ENCODE data around the gene MOSMO.
A peak's percentile ranks its signal among the peaks of the same experiment; 100 is the strongest.
"Not testable (repeated sequence)": the region's sequence is repeated elsewhere in the genome, so short reads cannot be mapped to it uniquely, and the experiment has no call there.

Gene MOSMO

DNA sequence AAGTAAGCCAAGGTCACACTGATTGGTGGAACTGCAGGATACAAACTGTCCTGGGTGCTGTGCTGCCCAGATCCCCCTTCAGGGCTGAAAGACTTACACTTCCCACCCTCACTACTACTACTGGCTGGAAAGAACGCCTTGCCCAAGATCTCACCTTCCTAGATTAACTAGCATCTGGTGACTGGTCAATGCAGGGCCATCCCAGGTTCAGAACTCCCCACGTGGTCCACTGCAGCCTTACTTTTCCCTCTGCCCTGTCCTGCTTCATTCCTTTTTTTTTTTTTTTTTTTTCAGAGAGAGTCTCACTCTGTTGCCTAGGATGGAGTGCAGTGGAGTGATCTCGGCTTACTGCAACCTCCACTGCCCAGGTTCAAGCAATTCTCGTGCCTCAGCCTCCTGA, 4.7 kb upstream of the MOSMO start:
- DNase-seq = no peak

DNA sequence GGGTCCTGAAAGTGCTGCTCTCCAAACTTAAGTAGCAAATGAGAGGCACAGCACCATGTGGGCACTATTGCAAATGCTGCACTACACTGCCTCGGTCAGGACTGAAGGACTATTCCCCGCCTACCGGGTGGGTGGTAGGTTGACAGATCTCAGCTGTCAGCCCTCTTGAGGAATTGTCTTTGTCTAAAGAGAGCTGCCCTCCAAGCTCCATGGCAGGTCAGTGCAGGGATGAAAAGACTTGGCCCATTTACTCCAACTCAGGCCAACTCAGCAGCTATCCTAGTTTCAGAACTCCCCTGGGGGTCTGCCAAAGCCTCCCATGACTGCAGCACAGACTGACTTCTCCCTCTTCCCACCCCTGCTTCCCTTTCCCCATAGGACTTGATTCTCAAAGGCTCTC, 3.6 kb upstream of the MOSMO start:
- DNase-seq = no peak

DNA sequence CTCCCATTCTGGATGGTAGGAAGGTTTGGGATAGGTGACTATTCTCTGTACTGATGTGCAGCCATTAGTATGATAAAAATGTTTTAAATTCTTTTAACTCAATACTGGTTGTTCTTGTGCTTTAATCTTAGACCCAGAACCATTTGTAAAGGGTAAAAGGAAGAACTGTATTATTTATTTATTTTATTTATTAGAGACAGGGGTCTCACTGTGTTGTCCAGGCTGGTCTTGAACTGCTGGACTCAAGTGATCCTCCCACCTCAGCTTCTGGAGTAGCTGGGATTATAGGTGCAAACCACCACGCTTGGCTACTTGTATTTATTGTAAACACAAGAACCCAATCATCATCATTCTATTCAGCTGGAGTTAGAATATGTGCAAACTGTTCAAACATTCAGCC, 2.2 kb upstream of the MOSMO start:
- DNase-seq = no peak

DNA sequence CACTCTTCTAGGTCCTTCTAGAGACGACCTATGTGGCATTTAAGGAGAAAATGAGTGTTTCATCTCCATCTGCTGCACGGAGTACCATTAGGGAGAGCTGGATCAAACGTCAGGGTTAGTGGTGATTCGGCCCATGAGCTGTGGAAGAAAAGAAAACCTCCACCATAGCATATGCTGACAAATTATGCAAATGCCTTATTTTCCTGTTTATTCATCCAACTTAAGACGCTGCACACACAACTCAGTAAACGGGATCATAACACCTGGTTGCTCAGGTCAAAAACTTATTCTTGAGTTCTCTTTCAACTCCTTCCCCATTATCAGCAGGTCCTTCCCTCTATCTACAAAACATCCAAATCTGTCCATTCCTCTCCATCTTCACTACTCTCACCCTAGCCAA, 1.3 kb upstream of the MOSMO start:
- no peak for DNase-seq

DNA sequence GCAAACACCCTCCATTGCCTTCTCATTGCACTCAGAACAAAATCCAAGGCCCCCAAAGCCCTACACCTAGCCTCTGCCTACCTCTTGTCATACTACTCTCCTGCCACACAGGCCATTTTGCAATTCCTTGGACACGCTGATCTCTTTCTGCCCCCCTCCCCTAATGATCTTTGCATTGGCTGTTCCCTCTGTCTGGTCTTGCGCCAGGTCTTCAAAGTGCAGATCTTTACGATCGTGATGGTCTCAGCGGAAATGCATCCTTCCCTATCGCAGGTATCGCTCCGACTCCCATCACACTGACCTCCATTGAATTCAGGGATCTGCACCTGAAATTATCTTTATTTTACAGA, 777 bp upstream of the MOSMO start:
- DNase-seq = no peak

DNA sequence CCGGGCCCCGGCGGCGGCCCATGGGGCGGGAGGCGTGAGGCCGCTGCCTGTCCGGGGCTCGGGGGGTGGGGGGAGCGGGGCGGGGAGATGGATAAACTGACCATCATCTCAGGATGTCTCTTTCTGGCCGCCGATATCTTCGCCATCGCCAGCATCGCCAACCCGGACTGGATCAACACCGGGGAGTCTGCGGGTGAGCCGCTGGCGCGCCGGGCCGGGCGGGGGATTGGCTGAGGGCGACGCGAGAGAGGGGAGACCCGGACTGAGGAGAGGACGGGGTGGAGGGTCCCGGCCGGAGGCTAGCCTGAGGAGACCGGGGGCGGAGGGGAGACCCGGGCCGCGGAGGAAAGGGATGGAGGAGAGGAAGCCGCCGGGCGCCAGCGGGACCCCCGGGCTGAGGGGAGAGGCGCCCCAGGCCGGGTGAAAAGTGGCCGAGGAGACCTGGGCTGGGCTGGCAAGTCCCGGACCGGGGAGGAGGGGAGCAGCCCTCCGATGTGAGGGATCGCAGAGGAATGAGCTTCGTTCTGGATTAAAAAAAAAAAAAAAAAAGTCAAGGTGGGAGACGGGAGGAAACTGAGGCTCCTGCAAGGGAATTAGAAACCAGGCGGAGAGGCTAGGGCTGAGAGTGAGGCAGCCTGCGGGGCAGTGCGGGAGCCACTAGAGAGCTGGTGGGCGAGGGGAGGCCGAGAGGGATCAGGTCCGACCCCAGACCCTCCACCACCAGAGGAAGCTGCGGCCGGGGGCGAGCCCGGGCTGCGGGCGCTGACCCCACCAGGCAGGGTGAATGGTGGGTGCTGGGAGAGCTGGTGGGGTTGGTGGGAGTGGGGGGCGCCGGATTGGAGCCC, 526 bp downstream of the MOSMO start:
- no peak for DNase-seq

DNA sequence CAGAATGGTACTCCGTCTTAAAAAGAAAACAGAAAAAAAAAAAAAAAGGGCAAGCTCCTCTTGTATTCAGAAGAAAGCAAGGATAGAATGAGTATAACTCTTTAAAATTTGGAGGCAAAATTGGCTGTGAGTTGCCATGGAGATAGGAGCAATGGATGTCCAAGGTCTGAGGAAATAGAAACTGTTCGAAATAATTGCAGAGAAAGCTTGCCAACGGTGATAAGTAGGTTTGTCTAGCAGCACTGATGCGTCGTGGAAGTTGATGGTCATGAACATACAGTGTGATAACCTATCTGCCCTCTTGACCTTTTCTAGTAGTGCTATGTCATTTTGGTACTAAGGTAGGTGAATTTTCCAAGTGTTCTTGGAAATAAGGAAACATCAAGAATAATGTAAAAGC, 3.0 kb downstream of the MOSMO start:
- no peak for DNase-seq

DNA sequence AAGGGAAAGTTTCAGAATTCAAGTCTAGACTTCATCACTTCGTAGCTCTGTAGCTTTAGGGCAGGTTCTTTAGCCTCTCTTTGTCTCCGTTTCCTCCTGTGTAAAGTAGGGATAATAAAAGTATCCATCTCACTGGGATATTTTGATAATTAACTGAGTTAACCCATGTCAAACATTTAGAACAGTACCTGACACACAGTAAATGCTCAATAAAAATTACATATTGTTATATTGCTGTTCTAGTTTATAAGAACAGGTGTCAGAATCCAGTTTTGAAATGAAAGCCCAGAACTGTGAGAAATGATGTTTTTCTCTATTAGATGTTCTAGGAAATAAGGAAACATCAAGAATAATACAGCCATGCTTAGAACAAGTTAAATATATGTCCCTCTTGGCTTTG, 4.3 kb downstream of the MOSMO start:
- DNase-seq = no peak

DNA sequence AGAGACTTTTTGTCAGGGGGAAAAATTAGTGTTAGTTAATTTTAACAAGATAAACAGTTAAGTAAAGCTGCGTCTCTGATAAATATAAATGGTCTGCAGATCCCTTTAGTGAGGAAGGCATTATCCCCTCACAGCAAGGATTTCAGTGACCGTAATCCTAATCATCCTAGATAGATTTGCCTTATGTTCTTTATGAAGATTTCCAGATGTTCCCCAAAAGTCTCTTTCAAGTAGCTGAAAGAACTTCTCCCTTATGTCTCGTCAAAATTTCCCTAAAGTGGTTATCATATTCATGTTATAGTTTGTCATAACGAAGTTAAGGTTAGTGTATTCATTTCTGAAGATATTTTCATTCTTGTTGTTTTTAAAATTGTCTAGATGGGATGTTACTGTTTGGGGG, 5.6 kb downstream of the MOSMO start:
- no peak for DNase-seq

DNA sequence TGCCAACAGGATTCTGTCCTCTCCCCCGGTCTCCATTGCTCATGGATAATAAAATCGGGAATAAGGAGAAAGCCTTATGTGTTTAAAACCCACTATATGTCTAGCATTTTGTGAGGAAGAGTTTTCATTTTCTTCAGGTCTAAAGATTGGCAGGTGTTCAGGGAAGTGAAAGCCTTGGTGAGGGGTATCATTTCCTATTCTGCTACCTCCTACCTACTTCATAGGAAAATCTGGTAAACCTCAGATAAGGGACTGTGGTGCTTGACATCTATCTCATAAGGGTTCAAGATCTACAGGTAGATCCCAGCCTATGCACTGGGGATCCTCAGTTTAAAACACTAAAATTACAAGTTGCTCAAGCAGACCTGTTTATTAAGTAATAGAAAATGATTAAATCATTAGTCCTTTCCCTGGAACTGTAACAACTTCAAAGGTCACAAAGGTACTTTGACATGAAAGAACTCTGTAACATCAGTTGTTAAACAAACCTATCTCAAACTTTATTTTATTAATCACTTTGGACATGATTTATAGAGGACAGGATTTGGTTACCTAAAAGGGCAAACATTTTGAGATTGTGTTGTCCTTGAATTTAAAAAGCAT, 6.5 kb downstream of the MOSMO start:
- no peak for DNase-seq

DNA sequence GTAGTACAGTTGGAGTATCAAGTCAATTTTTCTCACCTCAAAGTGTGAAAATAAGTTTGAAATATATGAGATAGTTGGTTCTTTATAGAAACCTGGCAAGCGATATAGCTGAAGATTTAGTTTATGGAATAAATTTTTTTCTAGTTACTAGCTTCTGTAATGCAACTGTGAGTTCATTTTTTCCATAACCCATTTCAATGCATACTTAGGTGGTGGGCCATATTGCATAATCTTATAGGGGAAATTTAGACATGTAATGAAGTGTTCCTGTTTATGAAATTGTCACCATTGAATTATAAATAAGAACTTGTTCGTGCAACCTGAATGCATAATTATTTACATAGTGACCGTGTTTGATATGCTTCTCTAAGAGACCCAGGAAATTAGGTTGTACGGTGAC, 9.0 kb downstream of the MOSMO start:
- DNase-seq = peak; percentile 22

DNA sequence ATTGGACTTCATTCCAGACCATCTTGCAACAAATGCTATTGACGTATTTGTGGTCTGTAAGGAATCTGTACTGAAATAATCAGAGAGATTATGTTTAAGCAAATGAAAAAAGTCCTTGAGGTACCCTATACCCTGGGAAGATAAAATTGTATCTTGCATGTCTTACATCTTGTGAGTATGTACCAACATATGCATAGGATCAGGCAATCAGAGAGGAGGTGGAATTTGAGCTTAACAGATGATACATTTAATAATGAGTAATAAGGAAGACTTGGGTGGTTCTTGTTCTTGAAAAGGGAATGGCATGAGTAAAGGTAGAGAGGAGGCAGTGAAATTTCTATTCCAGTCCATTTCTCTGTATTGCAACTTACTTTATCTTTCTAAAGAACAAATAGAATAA, 10.6 kb downstream of the MOSMO start:
- no peak for DNase-seq

DNA sequence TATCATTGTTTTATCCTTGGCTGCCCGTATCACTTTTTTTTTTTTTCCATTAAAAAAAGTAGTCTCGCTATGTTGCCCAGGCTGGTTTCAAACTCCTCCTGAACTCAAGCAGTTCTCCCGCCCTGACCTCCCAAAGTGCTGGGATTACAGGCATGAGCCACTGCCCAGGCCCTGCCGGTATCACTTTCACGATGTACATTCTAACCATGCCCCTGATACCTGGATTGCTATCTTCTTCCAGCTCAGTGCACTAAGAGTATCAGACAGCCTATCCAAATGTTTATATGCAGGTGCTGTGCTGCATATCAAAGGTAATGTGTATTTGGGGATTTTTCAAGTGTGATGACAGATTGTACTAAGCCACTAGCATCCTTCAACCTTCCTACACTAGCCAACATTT, 14.2 kb downstream of the MOSMO start:
- DNase-seq = no peak

DNA sequence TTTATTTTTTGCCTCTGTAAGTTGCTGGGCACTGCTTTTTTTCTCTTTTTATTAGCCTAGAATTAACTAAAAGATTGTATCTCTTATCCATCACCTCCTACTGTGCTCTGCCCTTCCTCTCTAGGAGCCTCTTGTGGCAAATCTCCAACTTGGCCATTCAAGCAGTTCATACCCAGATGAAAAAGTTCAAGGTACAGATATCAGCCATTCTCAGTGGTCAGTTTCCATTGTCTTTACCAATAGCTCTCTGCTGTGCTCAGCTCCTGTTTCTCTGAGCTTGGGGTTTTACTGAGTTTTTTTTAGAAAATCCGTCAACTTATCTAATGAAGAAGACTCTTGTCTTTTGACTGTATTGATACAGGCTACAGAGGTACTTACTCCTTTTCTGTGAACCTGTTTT, 15.6 kb downstream of the MOSMO start:
- no peak for DNase-seq

DNA sequence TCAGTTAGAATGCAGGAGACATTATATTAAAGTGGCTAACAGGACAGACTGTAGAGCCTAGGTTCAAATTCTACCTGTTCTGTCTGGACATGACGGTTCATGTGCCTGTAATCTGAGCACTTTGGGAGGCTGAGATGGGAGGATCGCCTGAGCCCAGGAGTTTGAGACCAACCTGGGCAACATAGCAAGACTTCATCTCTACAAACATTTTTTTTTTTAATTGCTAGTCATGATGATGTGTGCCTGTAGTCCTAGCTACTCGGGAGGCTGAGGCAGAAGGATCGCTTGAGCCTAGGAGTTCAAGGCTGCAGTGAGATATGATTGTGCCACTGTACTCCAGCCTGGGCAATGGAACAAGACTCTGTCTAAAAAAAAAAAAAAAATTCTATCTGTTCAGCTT, 16.9 kb downstream of the MOSMO start:
- not testable (repeated sequence) for DNase-seq

DNA sequence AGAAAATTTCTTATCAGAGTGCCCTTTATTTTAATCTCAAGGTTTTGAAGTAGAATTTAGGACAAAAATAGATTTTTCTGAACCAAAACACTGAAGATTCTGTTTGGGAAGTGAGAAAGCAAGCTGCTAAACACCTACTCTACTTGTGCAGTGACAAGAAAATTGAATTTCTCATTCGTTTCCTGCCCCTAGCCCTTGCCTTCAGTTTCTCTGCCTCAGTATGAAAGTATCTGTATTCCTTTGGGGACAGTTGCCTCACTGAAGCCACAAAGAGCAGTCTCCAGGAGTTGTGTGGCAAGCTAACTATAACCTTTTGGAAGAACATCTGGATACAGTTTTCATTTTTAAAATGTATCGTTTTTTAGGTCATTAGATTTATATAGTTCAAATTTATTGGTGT, 19.7 kb downstream of the MOSMO start:
- DNase-seq = no peak

DNA sequence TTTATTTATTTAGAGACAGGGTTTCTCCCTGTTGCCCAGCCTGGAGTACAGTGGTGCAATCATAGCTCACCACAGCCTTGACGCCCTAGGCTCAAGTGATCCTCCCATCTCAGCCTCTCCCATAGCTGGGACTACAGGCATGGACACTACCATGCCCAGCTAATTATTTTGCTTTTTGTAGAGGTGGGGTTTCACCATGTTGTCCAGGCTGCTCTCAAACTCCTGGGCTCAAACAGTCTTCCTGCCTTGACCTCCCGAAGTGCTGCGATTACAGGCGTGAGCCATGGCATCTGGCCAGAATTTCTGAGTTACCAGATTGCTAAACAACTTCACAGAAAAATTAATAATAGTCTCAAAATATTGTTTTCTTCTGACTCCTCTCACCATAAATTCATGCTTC, 21.7 kb downstream of the MOSMO start:
- DNase-seq = no peak

DNA sequence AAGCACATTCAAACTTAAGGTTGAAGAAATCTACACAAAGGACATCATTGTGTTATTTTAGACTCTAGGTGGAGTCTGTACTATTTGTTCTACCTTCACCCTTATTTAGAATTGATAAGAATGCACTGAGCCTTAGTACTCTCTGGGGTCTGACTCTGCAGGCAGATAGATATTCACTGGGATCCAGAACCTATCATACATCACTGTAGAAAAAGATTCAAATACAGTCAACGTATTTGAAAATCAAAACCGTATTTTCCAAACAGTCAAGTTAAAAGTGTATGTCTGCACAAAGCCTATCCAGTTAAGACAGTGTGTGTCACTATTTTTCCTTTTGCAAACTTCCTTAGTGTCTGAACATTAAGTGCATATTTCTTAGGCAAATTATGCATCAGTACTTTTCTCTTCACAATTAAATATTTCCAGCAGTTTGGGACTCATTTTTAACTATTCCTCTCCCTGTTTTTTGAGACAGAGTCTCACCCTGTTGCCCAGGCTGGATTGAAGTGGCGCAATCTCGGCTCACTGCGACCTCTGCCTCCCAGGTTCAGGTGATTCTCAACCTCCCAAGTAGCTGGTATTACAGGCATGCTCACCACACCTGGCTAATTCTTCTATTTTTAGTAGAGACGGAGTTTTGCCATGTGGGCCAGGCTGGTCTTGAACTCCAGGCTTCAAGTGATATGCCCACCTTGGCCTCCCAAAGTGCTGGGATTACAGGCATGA, 22.3 kb downstream of the MOSMO start:
- DNase-seq = no peak

DNA sequence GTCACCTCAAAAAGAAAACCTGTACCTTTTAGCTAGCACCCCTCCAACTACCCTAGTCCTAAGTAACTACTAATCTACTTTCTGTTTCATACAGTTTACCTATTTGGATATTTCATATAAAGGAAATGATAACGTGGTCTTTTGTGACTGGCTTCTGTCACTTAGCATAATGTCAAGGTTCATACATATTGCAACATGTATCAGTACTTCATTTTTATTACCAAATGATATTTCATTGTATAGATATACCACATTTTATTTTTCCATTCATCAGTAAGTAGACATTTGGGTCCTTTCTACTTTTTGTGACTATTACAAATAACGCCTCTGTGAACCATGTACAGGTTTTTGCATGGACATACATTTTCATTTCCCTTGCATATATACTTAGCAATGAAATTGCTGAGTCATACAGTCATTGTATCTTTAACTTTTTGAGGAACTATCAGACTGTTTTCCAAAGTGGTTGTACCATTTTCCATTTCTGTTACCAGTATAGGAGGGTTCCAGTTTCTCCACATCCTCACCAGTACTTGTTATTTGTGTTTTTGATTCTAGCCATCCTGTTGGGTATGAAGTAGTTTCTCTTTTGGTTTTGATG, 23.7 kb downstream of the MOSMO start:
- no peak for DNase-seq

DNA sequence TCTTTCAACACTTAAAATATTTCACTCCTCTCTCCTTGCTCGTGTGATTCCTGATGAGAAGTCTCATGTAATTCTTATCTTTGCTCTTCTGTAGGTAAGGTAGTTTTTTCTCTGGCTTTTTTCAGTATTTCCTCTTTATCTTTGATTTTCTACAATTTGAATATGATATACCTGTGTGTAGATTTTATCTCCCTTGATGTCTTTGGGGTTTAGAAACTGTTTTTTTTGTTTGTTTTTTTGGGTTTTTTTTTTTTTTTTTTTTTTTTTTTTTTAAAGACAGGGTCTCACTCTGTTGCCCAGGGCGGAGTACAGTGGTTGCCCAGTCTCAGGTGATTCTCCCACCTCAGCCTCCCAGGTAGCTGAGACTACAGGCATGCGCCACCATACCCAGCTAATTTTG, 26.6 kb downstream of the MOSMO start:
- no peak for DNase-seq

DNA sequence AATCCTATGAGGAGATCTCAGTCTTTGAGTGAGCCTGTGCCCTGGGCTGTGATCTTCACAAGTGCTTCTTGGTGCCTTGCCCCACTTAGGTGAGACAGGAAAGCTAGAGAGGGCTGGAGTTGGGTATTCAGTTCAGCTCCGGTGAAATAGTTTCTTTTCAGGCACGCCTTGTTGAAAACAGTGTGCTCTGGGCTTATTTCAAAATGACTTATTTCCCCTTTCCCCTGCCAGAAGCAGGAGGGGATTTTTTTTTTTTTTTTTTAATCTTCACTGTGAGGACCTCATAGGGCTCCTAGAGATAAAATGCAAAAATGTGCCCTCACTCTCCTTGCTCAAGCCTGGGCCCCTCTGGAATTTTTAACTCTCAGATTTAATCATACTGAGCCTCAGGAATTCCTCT, 27.2 kb downstream of the MOSMO start:
- DNase-seq = peak; percentile 35

DNA sequence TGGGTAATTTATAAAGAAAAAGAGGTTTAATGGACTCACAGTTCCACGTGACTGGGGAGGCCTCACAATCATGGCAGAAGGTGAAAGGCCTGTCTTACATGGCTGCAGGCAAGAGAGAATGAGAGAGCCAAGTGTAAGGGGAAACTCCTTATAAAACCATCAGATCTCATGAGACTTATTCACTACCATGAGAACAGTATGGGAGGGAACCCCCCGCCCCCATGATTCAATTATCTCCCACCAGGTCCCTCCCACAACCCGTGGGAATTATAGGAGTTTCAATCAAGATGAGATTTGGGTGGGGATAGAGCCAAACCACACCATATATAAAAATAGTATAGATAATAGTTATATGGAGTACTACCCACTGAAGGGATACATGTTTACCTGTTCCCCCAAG, 36.0 kb downstream of the MOSMO start:
- not testable (repeated sequence) for DNase-seq

DNA sequence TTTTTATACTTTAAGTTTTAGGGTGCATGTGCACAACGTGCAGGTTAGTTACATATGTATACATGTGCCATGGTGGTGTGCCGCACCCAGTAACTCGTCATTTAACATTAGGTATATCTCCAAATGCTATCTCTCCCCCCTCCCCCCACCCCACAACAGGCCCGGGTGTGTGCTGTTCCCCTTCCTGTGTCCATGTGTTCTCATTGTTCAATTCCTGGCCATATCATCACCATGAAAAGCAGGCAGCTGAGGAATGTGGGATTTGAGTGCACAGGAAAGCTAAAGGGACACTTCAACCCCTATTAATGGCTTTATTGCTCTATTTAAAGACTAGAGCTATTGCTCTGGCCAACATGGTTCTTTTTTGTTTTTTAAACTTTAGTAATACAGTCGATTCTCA, 38.0 kb downstream of the MOSMO start:
- DNase-seq = not testable (repeated sequence)

DNA sequence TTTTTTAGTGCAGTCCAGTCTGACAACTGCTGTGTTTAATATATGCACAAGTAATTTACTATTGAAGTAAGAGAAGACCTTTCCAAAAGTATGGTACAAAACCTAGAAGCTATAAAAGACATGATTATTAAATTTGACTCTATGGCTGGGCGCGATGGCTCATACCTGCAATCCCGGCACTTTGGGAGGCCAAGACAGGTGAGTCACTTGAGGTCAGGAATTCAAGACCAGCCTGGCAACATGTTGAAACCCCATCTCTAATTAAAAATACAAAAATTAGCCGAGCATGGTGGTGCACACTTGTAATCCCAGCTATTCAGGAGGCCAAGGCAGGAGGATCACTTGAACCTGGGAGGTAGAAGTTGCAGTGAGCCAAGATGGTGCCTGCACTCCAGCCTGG, 43.1 kb downstream of the MOSMO start:
- DNase-seq = no peak

All from suppressor macrophage treated with lipopolysaccharide for 4 hours (primary cell).